Erythroblast (primary cell): ENCODE data around the gene ABCG2.

Experiments used
- GATA1 ChIP-seq: IDR thresholded peaks from 2 replicates; pipeline ENCODE4 v1.6.1; 2011; ENCODE audit warnings: low read depth, mild to moderate bottlenecking, control low read depth, low read length, moderate library complexity
- POLR2A ChIP-seq: IDR thresholded peaks from 2 replicates; pipeline ENCODE4 v1.6.1; 2011; ENCODE audit warnings: mild to moderate bottlenecking, low read length

GRCh38 chr4:88109123-88109881 lies 49.1 kb downstream of the ABCG2 start:
- TF ChIP-seq POLR2A (no peak), GATA1 (no peak)
